Stimulated activated naive CD8-positive, alpha-beta T cell treated with anti-CD3 and anti-CD28 coated beads, Interleukin-15, Interleukin-2, amounts not matched to agents 100 ng/mL and 50 ng/mL, for 24 hours (primary cell): Measurements from ENCODE around the gene NUP188.

Experiments
- H3K27ac Mint-ChIP-seq: one replicate; pipeline ENCODE4 v1.8.0; 2021; ENCODE audit warnings: mild to moderate bottlenecking, mixed read lengths
- H3K27me3 Mint-ChIP-seq: one replicate; pipeline ENCODE4 v1.8.0; 2021; ENCODE audit warnings: mixed read lengths
- H3K36me3 Mint-ChIP-seq: one replicate; pipeline ENCODE4 v1.8.0; 2021; ENCODE audit warnings: low read depth, mixed read lengths
- H3K4me1 Mint-ChIP-seq: one replicate; pipeline ENCODE4 v1.8.0; 2021; ENCODE audit warnings: low read depth, mixed read lengths
- H3K4me3 Mint-ChIP-seq: one replicate; pipeline ENCODE4 v1.8.0; 2021; ENCODE audit warnings: mild to moderate bottlenecking, mixed read lengths
- H3K9me3 Mint-ChIP-seq: one replicate; pipeline ENCODE4 v1.8.0; 2021; ENCODE audit warnings: mixed read lengths

Gene NUP188

GRCh38 chr9:129036923-129037766 lies 89.6 kb downstream of the NUP188 start:
- peak overlapping the region; percentile 90 for H3K4me3 Mint-ChIP-seq
- no peaks in the 10 kb centered on the region for H3K27me3 Mint-ChIP-seq
- H3K27ac Mint-ChIP-seq: peak overlapping the region; percentile 66
- H3K36me3 Mint-ChIP-seq: peaks cover 3% of the 10 kb centered on the region
- no peaks in the 10 kb centered on the region for H3K9me3 Mint-ChIP-seq
- peaks cover 20% of the 10 kb centered on the region for H3K4me1 Mint-ChIP-seq

GRCh38 chr9:129037767-129038098 lies 90.2 kb downstream of the NUP188 start:
- no peaks in the 10 kb centered on the region for H3K27me3 Mint-ChIP-seq
- H3K9me3 Mint-ChIP-seq: no peaks in the 10 kb centered on the region
- peaks cover 20% of the 10 kb centered on the region for H3K4me1 Mint-ChIP-seq
- peaks cover 8% of the 10 kb centered on the region for H3K36me3 Mint-ChIP-seq
- no peak overlapping the region for H3K27ac Mint-ChIP-seq
- peak overlapping the region; percentile 90 for H3K4me3 Mint-ChIP-seq

- H3K27me3 Mint-ChIP-seq: no peaks in the 10 kb centered on the region
- H3K9me3 Mint-ChIP-seq: no peaks in the 10 kb centered on the region
- H3K27ac Mint-ChIP-seq: no peak overlapping the region
- H3K4me1 Mint-ChIP-seq: peaks cover 20% of the 10 kb centered on the region
- H3K36me3 Mint-ChIP-seq: peaks cover 9% of the 10 kb centered on the region
- H3K4me3 Mint-ChIP-seq: peak overlapping the region; percentile 90
Observed at GRCh38 chr9:129038109-129038852, 90.8 kb downstream of the NUP188 start.

GRCh38 chr9:129040113-129040643 lies 92.7 kb downstream of the NUP188 start:
- Mint-ChIP-seq H3K4me3 (no peak overlapping the region), H3K9me3 (no peaks in the 10 kb centered on the region), H3K36me3 (peaks cover 14% of the 10 kb centered on the region), H3K27me3 (no peaks in the 10 kb centered on the region), H3K4me1 (peaks cover 20% of the 10 kb centered on the region), H3K27ac (no peak overlapping the region)

GRCh38 chr9:129042016-129042415 lies 94.5 kb downstream of the NUP188 start:
- Mint-ChIP-seq H3K4me3 (no peak overlapping the region), H3K27me3 (no peaks in the 10 kb centered on the region), H3K4me1 (peaks cover 11% of the 10 kb centered on the region), H3K27ac (no peak overlapping the region), H3K36me3 (peaks cover 14% of the 10 kb centered on the region), H3K9me3 (no peaks in the 10 kb centered on the region)

GRCh38 chr9:129052592-129052991 lies 105.1 kb downstream of the NUP188 start:
- H3K4me3 Mint-ChIP-seq: no peak overlapping the region
- H3K27ac Mint-ChIP-seq: no peak overlapping the region
- no peaks in the 10 kb centered on the region for H3K27me3 Mint-ChIP-seq
- peaks cover 14% of the 10 kb centered on the region for H3K36me3 Mint-ChIP-seq
- no peaks in the 10 kb centered on the region for H3K9me3 Mint-ChIP-seq
- H3K4me1 Mint-ChIP-seq: no peaks in the 10 kb centered on the region

- no peak overlapping the region for H3K27ac Mint-ChIP-seq
- H3K9me3 Mint-ChIP-seq: no peaks in the 10 kb centered on the region
- peaks cover 14% of the 10 kb centered on the region for H3K36me3 Mint-ChIP-seq
- H3K27me3 Mint-ChIP-seq: no peaks in the 10 kb centered on the region
- H3K4me3 Mint-ChIP-seq: no peak overlapping the region
- no peaks in the 10 kb centered on the region for H3K4me1 Mint-ChIP-seq
Observed at GRCh38 chr9:129053020-129053419, 105.5 kb downstream of the NUP188 start.

- H3K27ac Mint-ChIP-seq: no peak overlapping the region
- H3K9me3 Mint-ChIP-seq: no peaks in the 10 kb centered on the region
- no peaks in the 10 kb centered on the region for H3K27me3 Mint-ChIP-seq
- H3K36me3 Mint-ChIP-seq: peaks cover 8% of the 10 kb centered on the region
- no peaks in the 10 kb centered on the region for H3K4me1 Mint-ChIP-seq
- H3K4me3 Mint-ChIP-seq: no peak overlapping the region
Observed at GRCh38 chr9:129054163-129054851, 106.8 kb downstream of the NUP188 start.
